Measurements from ENCODE around the gene PHF2.

GRCh38 chr9:93644397-93645088, 68.2 kb downstream of the PHF2 start:
- TF ChIP-seq CTCF (conservative IDR thresholded peaks at IDR 0.05; ENCODE audit: low read depth in 2 of 2): no peak
- TF ChIP-seq EZH2phosphoT487 (IDR thresholded peaks at IDR 0.05; ENCODE audit: unreplicated experiment): no peak
- TF ChIP-seq POLR2AphosphoS5 (IDR thresholded peaks at IDR 0.05; ENCODE audit: low read depth): no peak
- TF ChIP-seq EZH2 (IDR thresholded peaks at IDR 0.05; ENCODE audit: low read depth, unreplicated experiment): no peak
- TF ChIP-seq JUNB (IDR thresholded peaks at IDR 0.05; ENCODE audit: unreplicated experiment): no peak
- no peak for TF ChIP-seq REST (IDR thresholded peaks at IDR 0.05; ENCODE audit: unreplicated experiment)
- no peak for TF ChIP-seq CREB1 (CRISPR knock-in tag; IDR thresholded peaks at IDR 0.05; ENCODE audit: low read depth)
- no peak for TF ChIP-seq NANOG (IDR thresholded peaks at IDR 0.05; ENCODE audit: borderline replicate concordance)
- no peak for TF ChIP-seq ZNF331 (CRISPR knock-in tag; IDR thresholded peaks at IDR 0.05; ENCODE audit: low read depth)
- no peak for TF ChIP-seq STAT1 (IDR thresholded peaks at IDR 0.05; ENCODE audit: unreplicated experiment)
- no peak for TF ChIP-seq ETS1 (IDR thresholded peaks at IDR 0.05)
- no peak for TF ChIP-seq ZNF114 (CRISPR knock-in tag; IDR thresholded peaks at IDR 0.05)
- no peak for TF ChIP-seq ZNF462 (CRISPR knock-in tag; IDR thresholded peaks at IDR 0.05)
